Left renal pelvis (tissue), 4 donors: ENCODE measurements around the gene SPINK8. TPM values are rescaled to one million over a fixed set of nuclear protein-coding genes. Genes with fewer than 3 reads are reported as not detected.
"Not testable (repeated sequence)": the region's sequence is repeated elsewhere in the genome, so short reads cannot be mapped to it uniquely, and the experiment has no call there.

Source experiments
- DNase-seq, 4 donors: peaks; one replicate each; pipeline ENCODE4 v3.0.0-alpha.2; 2013; ENCODE audit warnings: low read depth in 4 of 4, low spot score in 3 of 4
- polyA plus RNA-seq, 4 donors: library from polyadenylated mRNA; unstranded; fragments of 120-200 nt; gene quantifications; one replicate each; pipeline ENCODE4 v1.2.1, GENCODE V29; 2013; ENCODE audit not compliant: insufficient read length in 4 of 4

SPINK8 gene
- under 1 TPM in 3 of 4 donors, not detected in 1; 0.35 to 0.77 (median 0.52) TPM for polyA plus RNA-seq

DNA sequence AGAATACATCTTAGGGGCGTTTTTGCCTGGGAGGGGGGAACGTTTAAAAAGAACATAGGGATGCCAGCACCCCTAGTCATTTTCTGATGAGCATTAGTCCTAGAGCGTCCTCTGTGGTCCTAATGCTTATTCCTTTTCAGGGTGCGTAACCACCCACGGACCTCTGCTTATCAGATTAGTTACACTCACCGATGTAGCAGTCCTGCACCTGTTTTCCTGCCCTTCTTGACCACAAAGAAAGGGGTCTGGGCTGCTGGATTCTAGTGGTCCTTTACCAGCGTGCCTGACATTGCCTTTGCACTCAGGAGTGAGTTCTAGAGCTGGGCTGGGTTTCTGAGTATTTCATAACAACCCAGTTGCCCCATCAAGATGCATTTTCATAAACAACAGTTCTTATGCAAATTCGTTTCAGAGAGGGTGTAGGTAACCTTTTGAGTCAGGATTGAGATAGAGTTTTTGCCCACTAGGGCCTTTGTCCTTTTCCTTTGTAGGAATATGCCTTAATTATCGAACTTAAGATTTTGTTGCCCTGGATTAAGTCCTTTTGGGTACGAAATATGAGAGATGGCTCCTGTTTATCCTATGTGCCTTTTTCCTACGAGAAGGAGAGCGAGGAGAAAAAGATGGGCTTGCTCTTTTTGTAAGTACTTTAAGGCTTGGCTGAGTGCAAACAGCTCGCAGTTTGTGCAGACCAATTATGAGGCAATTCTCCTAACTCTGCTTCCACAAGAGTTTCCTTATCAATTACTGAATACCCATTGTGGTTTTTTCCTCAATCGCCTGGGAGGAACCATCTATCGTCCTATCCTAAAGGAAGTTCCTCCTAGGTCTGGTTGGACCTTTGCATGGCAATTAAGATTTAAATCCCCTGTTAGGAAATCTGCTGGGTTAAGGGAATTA, at the start of gene SPINK8:
Gene SPINK8 (minus strand): TSS at position 316 of the 900 bp plus-strand sequence. CDS start 5,320 bp downstream, outside the sequence.
- DNase-seq: not testable (repeated sequence)

GRCh38 chr3:48372862-48373435, 39.5 kb upstream of the SPINK8 start:
- DNase-seq: no peak

DNA sequence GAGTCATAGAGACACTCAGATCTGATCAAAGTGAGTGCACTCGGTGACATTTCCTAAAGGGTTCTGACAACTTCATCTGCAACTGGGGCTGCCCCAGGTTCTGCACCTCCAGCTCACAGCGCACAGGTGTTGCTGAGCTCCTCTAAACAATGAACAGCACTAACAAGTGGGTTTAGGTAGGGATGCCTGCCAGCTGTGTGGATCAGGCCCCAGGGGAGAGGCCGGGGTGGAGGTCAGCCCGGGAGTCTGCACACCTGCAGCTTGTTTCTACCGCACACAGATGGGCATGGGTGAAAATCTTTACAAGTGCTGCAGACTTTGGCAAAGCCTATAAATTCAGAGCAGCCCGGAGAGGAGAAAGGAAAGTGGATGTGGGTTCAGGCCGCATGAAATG, 38.9 kb upstream of the SPINK8 start:
- DNase-seq: no peak

- no peak for DNase-seq
These were observed 38.4 kb upstream of the SPINK8 start, which contains the start of gene FBXW12 for GRCh38 chr3:48371651-48372376. TSS of gene FBXW12 (plus strand) at chr3:48372219. CDS start at chr3:48372768, 549 bp downstream.

- DNase-seq: no peak
These were observed 36.9 kb upstream of the SPINK8 start for GRCh38 chr3:48370333-48370713.

DNA sequence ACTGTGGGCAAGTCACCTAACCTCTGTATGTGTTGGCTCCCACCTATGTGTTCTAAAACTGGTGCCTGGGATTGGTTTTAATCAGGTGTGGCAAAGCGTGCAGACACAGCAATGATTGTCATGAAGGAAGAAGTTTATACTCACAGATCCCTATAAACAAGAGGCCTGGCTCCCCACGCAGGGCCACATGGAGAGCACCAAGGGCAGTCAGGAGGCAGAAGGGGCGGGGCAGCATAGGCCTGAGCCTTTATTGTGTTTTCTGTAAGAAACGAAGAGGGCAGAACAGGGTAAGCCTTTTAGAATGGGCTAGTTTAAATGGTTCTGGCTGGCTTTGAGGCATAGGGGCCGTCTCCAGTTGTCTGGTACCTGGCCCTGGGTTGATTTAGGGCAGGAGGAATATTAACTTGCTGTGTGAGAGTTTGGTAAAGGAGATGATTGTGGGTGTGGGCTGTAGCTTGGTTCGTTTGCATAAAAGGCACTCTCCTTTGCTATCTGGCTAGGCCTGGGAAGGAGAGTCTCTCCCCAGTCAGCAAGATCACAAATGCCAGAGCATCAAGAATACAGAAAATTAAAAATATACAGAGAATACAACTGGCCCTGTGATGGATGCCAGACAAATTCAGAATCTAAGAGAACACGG, 36.4 kb upstream of the SPINK8 start:
- DNase-seq: no peak

- DNase-seq: no peak
These were observed 33.7 kb upstream of the SPINK8 start for GRCh38 chr3:48367201-48367600.

DNA sequence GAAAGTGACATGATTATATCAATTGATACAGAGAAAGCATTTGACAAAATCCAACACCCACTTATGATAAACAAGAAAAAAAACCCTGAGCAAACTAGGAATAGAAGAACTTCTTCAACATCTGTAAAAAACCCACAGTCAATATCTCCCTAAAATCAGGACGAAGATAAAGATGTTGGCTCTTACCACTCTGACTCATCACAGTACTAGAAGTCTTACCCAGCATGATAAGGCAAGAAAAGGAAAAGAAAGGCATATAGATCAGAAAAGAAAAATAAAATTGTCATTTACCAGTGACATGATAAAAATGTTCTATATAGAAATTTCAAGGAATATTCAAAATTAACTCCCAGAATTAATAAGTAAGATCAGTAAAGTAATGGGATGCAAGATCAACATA, 31.4 kb upstream of the SPINK8 start:
- no peak for DNase-seq

DNA sequence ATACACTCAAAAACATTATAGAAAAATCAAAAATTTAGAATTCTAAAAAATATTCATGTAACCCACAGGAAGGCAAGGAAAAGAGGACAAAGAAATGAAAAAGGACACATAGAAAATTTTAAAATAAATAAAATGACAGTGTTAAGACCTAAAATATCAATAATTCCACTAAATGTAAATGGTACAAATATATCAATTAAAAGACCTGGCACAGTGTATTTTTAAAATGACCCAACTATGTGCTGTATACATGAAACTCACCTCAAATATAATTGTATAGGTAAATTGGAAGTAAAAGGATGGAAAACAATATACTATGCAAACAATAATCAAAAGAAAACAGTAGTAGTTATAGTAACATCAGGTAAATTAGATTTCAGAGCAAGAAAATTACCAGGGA, 28.5 kb upstream of the SPINK8 start:
- DNase-seq: no peak

DNA sequence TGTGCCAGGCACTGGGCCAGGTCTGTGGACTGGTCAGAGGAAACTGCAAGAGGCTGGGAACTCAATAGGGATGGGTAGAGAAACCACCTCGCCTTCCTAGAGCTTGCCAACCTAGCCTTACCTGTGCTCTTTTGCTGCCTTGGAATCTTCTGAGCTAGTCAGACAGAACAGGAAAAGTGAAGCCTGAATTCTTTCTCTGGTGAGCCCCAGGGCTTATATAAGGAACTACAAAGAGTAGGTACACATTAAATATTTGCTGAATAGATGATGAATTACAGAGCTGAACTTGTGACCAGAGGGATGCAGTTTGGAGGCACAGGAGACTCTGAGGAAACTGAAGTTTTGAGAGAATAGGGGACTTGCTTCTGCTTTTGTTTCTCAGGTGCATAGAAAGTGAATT, 23.0 kb upstream of the SPINK8 start:
- no peak for DNase-seq

DNA sequence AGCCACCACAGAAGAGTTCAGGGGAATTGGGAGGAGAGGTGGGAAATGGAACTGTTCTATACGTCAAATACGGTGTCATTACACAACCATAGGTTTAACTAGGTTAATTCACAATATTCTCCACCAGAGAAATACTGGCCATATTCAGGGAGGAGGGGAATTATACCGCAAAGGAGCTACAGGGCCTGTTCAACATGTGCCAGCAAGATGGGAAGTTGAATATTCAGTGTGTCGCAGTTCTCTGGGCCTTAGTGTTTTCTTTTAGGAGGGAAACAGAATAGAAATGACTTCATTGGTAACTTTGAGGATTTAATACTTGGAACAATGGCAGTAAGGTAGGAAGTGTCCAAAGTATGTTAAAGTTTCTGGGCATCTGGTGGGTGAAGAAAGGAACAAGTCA, 20.5 kb upstream of the SPINK8 start:
- no peak for DNase-seq

DNA sequence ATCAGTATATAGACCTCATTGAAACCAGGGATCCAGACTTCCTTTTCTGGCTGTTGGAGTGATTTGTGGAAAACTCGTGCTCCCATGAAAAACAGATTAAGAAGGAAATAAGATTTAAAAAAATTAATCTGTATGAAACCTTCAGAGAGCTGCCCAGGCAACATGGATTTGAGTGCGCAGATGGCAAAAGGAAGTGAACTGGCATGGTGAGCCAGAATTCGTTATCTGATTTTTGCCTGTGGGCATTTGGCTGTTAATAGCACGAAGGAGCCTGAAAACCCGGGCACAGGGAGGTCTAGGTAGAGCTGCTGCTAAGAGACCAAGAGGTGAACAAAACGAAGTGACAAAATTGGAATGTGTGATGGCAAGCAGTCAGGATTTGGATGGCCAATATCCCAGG, 19.1 kb upstream of the SPINK8 start:
- DNase-seq: no peak

- no peak for DNase-seq
These were observed 14.0 kb upstream of the SPINK8 start for GRCh38 chr3:48347500-48347899.

DNA sequence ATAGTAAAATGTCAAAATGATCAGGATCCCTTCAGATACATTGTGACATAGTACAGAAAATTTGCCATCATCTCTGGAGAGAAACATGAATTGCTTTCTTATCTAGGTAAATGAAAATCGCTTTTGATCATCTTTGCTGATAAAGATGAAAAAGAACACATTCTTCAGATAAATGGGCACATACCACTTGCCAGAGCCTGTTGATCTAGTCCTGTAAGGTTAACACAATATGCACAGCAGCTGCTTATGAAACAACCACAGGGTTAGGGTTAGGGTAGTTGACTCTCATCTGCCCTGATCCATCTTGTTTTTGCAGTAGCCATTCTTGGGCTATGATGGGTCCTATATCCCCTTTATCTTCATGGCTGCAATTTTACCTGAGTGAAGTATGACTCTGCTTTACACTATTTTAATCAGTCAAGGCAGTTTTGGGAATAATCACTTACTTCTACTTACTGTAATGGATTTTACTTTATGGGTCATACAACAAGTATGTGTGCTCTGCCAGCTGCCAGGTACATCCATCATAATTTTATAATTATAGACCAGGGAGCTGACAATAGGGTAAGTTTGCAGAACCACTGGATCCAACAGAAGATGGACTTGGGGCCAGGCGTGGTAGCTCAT, 12.6 kb upstream of the SPINK8 start:
- DNase-seq: no peak

DNA sequence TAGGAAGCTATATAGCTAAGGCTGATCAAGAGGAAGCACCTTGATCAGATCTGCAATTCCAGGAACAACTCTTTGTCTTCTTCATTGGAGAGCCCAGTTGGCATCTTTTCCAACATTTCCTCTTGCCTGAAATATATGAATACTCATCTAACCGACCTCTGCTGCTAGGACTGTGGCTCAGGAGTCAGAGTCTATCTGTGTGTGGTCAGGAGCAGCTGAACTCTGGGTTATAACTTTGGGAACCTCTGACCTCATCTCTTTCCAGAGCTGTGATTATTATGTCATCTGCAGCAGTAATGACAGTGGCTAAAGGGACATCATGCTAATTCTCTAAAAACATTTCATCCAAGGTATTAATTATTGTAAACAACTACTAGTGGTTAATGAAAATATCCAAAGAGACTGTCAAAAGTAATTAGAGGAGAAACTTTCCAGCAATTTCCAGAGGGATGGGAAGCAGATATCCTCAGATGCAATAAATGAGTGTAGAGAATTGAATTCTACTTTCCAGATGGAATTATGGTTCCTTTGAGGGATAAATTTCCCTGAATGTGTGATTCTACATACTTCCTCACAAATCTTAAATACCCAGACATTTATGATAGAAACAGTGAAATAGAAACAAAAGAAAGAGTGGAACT, 11.5 kb upstream of the SPINK8 start:
- no peak for DNase-seq

DNA sequence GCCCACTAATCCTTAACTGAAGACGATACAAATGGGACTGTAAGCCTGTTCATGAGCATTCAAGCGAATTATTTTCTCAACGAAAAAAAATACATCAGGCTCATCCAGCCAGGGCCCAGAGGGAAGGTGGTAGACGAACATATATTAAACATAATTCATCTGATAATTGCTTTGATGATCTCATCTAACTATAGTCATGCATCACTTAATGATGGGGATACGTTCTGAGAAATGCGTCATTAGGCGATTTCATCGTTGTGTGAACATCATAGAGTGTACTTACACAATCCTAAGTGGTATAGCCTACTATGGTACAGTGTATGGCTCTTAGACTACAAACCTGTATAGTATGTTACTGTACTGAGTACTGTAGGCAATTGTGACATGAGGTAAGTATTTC, 10.0 kb upstream of the SPINK8 start:
- no peak for DNase-seq

DNA sequence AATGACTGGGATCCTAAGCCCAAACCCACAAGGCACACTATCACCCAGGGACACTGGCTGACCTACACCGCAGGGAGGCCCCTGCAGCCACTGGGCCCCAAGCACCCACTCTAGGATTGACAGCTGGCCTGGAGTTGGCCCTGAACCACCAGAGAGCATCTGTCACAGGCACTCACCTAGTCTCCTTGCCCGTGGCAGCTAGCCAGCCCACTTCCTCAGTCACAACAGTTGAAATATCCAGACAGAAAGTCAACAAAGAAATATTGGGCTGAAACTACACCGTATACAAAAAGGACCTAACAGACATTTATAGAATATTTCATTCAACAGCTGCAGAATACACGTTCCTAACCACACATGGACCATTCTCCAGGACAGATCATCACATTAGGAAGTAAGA, 5.2 kb upstream of the SPINK8 start:
- no peak for DNase-seq

GRCh38 chr3:48337536-48337935, 4.1 kb upstream of the SPINK8 start:
- DNase-seq: not testable (repeated sequence)

GRCh38 chr3:48335286-48335685, 1.8 kb upstream of the SPINK8 start:
- not testable (repeated sequence) for DNase-seq

GRCh38 chr3:48334605-48335004, 1.1 kb upstream of the SPINK8 start:
- DNase-seq: no peak
